Measurements from ENCODE around the gene PLPP3.
A peak's percentile ranks its signal among the peaks of the same experiment; 100 is the strongest.

PLPP3 gene

GRCh38 chr1:56527548-56528302, 51.6 kb downstream of the PLPP3 start (continued):
- TF ChIP-seq ZNF548 (tag by site-specific recombination; IDR thresholded peaks at IDR 0.05) (no peak), ZNF514 (tag by site-specific recombination; IDR thresholded peaks at IDR 0.05) (no peak), ZNF280D (tag by site-specific recombination; IDR thresholded peaks at IDR 0.05) (no peak), ZNF704 (tag by site-specific recombination; IDR thresholded peaks at IDR 0.05) (no peak), ZNF692 (tag by site-specific recombination; IDR thresholded peaks at IDR 0.05) (peak; percentile 52), WT1 (tag by site-specific recombination; IDR thresholded peaks at IDR 0.05) (peak; percentile 88; the same call in 1 of the 2 replicates), FEZF1 (tag by site-specific recombination; IDR thresholded peaks at IDR 0.05) (peak; percentile 57), ZNF639 (tag by site-specific recombination; IDR thresholded peaks at IDR 0.05) (no peak), ZBTB6 (tag by site-specific recombination; IDR thresholded peaks at IDR 0.05) (no peak), YY2 (tag by site-specific recombination; IDR thresholded peaks at IDR 0.05) (no peak), ZNF292 (tag by site-specific recombination; IDR thresholded peaks at IDR 0.05; ENCODE audit: borderline replicate concordance, low read depth) (no peak), ZNF175 (tag by site-specific recombination; IDR thresholded peaks at IDR 0.05) (no peak), ZFHX2 (tag by site-specific recombination; conservative IDR thresholded peaks at IDR 0.05) (peak; percentile 22; the same call in 1 of the 2 replicates), TRIM28 (IDR thresholded peaks at IDR 0.05; ENCODE audit: borderline replicate concordance, low read length) (peak; percentile 52; the same call in 1 of the 2 replicates), GLIS1 (tag by site-specific recombination; IDR thresholded peaks at IDR 0.05) (peak; percentile 93), ZXDB (tag by site-specific recombination; IDR thresholded peaks at IDR 0.05) (0 out of 2 replicates have a peak, but pooled peaks have one; percentile 31), PBX3 (CRISPR knock-in tag; IDR thresholded peaks at IDR 0.05) (no peak), ZFP69B (tag by site-specific recombination; IDR thresholded peaks at IDR 0.05) (no peak), ZNF221 (tag by site-specific recombination; IDR thresholded peaks at IDR 0.05; ENCODE audit: borderline replicate concordance) (no peak), ZNF341 (tag by site-specific recombination; IDR thresholded peaks at IDR 0.05; ENCODE audit: low read depth) (peak; percentile 82), SCRT1 (tag by site-specific recombination; IDR thresholded peaks at IDR 0.05; ENCODE audit: borderline replicate concordance) (peak; percentile 91), PRDM6 (tag by site-specific recombination; IDR thresholded peaks at IDR 0.05) (peak; percentile 95), EGR2 (tag by site-specific recombination; IDR thresholded peaks at IDR 0.05; ENCODE audit: low read depth) (peak; percentile 42; the same call in 1 of the 2 replicates), ZNF324 (tag by site-specific recombination; IDR thresholded peaks at IDR 0.05) (no peak), ZNF629 (tag by site-specific recombination; IDR thresholded peaks at IDR 0.05) (0 out of 2 replicates have a peak, but pooled peaks have one; percentile 14), MZF1 (tag by site-specific recombination; IDR thresholded peaks at IDR 0.05; ENCODE audit: borderline replicate concordance) (peak; percentile 93)

Data from HEK293 (cell line).